Brain microvascular endothelial cell (primary cell): Measurements from ENCODE around the gene DGCR6L.
"Not testable (repeated sequence)": the region's sequence is repeated elsewhere in the genome, so short reads cannot be mapped to it uniquely, and the experiment has no call there.

Experiments
- DNase-seq: peaks from one replicate; pipeline ENCODE4 v3.0.0-alpha.2; 2020
- H3K27ac ChIP-seq: fragments of 250-450 bp; sonication (Bioruptor Pico); 2 replicates; pipeline ENCODE4 v1.5.1; 2020; ENCODE audit warnings: mild to moderate bottlenecking, moderate library complexity
- H3K27me3 ChIP-seq: fragments of 250-450 bp; sonication (Bioruptor Pico); replicated peaks from 2 replicates; pipeline ENCODE4 v1.5.1; 2020; ENCODE audit warnings: mild to moderate bottlenecking
- H3K36me3 ChIP-seq: fragments of 250-450 bp; sonication (Bioruptor Pico); replicated peaks from 2 replicates; pipeline ENCODE4 v1.5.1; 2020; ENCODE audit warnings: mild to moderate bottlenecking
- H3K4me3 ChIP-seq: 2 replicates; pipeline ENCODE4 v1.5.1; 2011; ENCODE audit warnings: low read depth, mild to moderate bottlenecking, control low read depth, low read length, moderate library complexity
- CTCF ChIP-seq: IDR thresholded peaks from 2 replicates; pipeline ENCODE4 v1.5.1; 2011; ENCODE audit warnings: low read depth, mild to moderate bottlenecking, moderate library complexity, low read length, control low read depth, inconsistent platforms; ENCODE audit errors: missing control alignments
- in situ Hi-C: cut with HindIII; loops from 2 replicates; pipeline ENCODE4 v1.10.0; 2017; ENCODE audit warnings: low sequenced_read_pairs, low pct_ligation_motif_present

Gene DGCR6L

GRCh38 chr22:20268279-20269012 lies 51.4 kb downstream of the DGCR6L start, which contains the start of gene RTN4R:
Gene RTN4R (minus strand): TSS chr22:20268318. CDS start chr22:20268092, 226 bp downstream.
- no peak for DNase-seq
- peak; percentile 52 for TF ChIP-seq CTCF
- Histone ChIP-seq H3K27ac (no peak within 1 kb of the TSS), H3K27me3 (peaks cover 9% of the 10 kb centered on the region), H3K36me3 (no peaks in the 10 kb centered on the region), H3K4me3 (no peak within 1 kb of the TSS)
- in situ Hi-C loops: no loop called here

- no peak for TF ChIP-seq CTCF
- no peak overlapping the region for H3K4me3 ChIP-seq
- DNase-seq: no peak
- H3K27me3 ChIP-seq: peaks cover 9% of the 10 kb centered on the region
- in situ Hi-C loops: no loop called here
- H3K27ac ChIP-seq: no peak overlapping the region
- no peaks in the 10 kb centered on the region for H3K36me3 ChIP-seq
These were observed 52.2 kb downstream of the DGCR6L start for GRCh38 chr22:20267441-20268278.

GRCh38 chr22:20266667-20267440 lies 53.0 kb downstream of the DGCR6L start:
- H3K27me3 ChIP-seq, H3K36me3 ChIP-seq, DNase-seq, in situ Hi-C loops, H3K4me3 ChIP-seq, H3K27ac ChIP-seq: not testable (repeated sequence)

- in situ Hi-C loops, H3K27ac ChIP-seq, DNase-seq: not testable (repeated sequence)
These were observed 53.8 kb downstream of the DGCR6L start for GRCh38 chr22:20265772-20266666.

GRCh38 chr22:20264614-20265452 lies 55.0 kb downstream of the DGCR6L start:
- no peak for TF ChIP-seq CTCF
- in situ Hi-C loops: no loop called here
- Histone ChIP-seq H3K27ac (no peak overlapping the region), H3K4me3 (no peak overlapping the region), H3K27me3 (peaks cover 9% of the 10 kb centered on the region), H3K36me3 (no peaks in the 10 kb centered on the region)
- no peak for DNase-seq

More at GRCh38 chr22:20265772-20266666, 53.8 kb downstream of the DGCR6L start:
- not testable (repeated sequence) for H3K4me3 ChIP-seq, H3K36me3 ChIP-seq, H3K27me3 ChIP-seq
